K562 (cell line): ENCODE results near the gene CNNM2.
"Not testable (repeated sequence)": the region's sequence is repeated elsewhere in the genome, so short reads cannot be mapped to it uniquely, and the experiment has no call there.

Source experiments
- CCNT2 ChIP-seq: IDR thresholded peaks from 2 replicates; pipeline ENCODE4 v1.6.1; 2011; ENCODE audit warnings: borderline replicate concordance, low read depth, mild to moderate bottlenecking, moderate library complexity, mixed read lengths, low read length; ENCODE audit not compliant: insufficient read length; ENCODE audit errors: extremely low read depth
- CTCF ChIP-seq, 3 experiments: IDR thresholded peaks in 2 of 3; conservative IDR thresholded peaks in 1 of 3; 2 replicates each; pipeline ENCODE4 v1.5.1; 2011 to 2012; ENCODE audit warnings: low read length in 3 of 3, mild to moderate bottlenecking in 3 of 3, control low read depth in 2 of 3, improper control_type of control experiment in 1 of 3, inconsistent platforms in 1 of 3, low read depth in 1 of 3, mixed read lengths in 1 of 3, moderate library complexity in 1 of 3; ENCODE audit not compliant: insufficient read depth in 2 of 3
- E2F6 ChIP-seq, 2 experiments: IDR thresholded peaks; 2 replicates each; pipeline ENCODE4 v1.6.1; 2011; ENCODE audit warnings: borderline replicate concordance in 1 of 2, control low read depth in 1 of 2, low read depth in 1 of 2, low read length in 1 of 2, mild to moderate bottlenecking in 1 of 2, mixed read lengths in 1 of 2, moderate library complexity in 1 of 2; ENCODE audit not compliant: insufficient read depth in 1 of 2, insufficient read length in 1 of 2, poor library complexity in 1 of 2, severe bottlenecking in 1 of 2; ENCODE audit errors: extremely low read depth in 1 of 2
- JUNB ChIP-seq: fragments of 450-650 bp; formaldehyde crosslinking; conservative IDR thresholded peaks from 2 replicates; pipeline ENCODE4 v1.4.0; 2020; ENCODE audit warnings: mild to moderate bottlenecking
- LEF1 ChIP-seq: fragments of 450-650 bp; IDR thresholded peaks from 2 replicates; pipeline ENCODE4 v1.6.1; 2016; ENCODE audit warnings: mild to moderate bottlenecking
- MXI1 ChIP-seq: IDR thresholded peaks from 2 replicates; pipeline ENCODE4 v1.6.1; 2011; ENCODE audit warnings: low read depth, mild to moderate bottlenecking, improper control_type of control experiment, low read length
- NONO ChIP-seq, 2 experiments: fragments of 200-400 bp in 1 of 2; fragments of 450-650 bp in 1 of 2; formaldehyde crosslinking in 1 of 2; IDR thresholded peaks; 2 replicates each; pipeline ENCODE4 v1.6.1; 2017; ENCODE audit warnings: low read depth in 2 of 2, mild to moderate bottlenecking in 2 of 2, moderate library complexity in 2 of 2, low read length in 1 of 2
- POLR2A ChIP-seq: fragments of 450-650 bp; conservative IDR thresholded peaks from 2 replicates; pipeline ENCODE4 v1.6.1; 2016
- SMARCC2 ChIP-seq: fragments of 450-650 bp; IDR thresholded peaks from 2 replicates; pipeline ENCODE4 v1.6.1; 2017; ENCODE audit warnings: antibody characterized with exemption, moderate library complexity, mild to moderate bottlenecking, low read depth
- ZBTB40 ChIP-seq, 2 experiments: fragments of 450-650 bp in 1 of 2; sonication (generic) in 1 of 2; formaldehyde crosslinking in 1 of 2; IDR thresholded peaks; 2 replicates each; pipeline versions ENCODE4 v1.7.1 to v1.9.0; 2016 to 2022; ENCODE audit warnings: inconsistent platforms in 1 of 2, mild to moderate bottlenecking in 1 of 2, missing genetic modification reagents in 1 of 2
- TF ChIP-seq, protein P1 (sequence below): sonication (generic); formaldehyde crosslinking; IDR thresholded peaks from 2 replicates; pipeline ENCODE4 v1.8.1; 2023; ENCODE audit warnings: mild to moderate bottlenecking, missing genetic modification reagents, moderate library complexity
- TF ChIP-seq, protein P2 (sequence below): fragments of 450-650 bp; IDR thresholded peaks from 2 replicates; pipeline ENCODE4 v1.6.1; 2018; ENCODE audit warnings: mild to moderate bottlenecking, low read depth; ENCODE audit not compliant: partially characterized antibody
- TF ChIP-seq, protein P3 (sequence below): IDR thresholded peaks from 2 replicates; pipeline ENCODE4 v1.6.1; 2012; ENCODE audit warnings: low read depth, low read length, improper control_type of control experiment, borderline replicate concordance

DNA sequence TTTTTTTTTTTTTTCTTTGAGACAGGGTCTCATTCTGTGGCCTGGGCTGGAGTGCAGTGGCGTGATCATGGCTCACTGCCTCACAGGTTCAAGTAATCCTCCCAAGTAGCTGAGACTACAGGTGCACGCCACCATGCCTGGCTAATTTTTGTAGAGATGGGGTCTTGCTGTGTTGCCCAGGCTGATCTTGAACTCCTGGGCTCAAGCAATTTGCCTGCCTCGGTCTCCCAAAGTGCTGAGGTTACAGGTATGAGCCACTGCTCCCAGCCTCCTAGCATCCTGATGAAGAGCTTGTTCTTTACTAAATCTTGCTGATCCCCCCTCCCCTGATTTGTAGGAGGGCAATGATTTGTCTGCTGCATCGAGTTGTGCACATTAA is 149.0 kb downstream of the CNNM2 start:
- not testable (repeated sequence) for TF ChIP-seq POLR2A; SMARCC2; CTCF (IDR thresholded peaks at IDR 0.05 in 2 of 3, conservative IDR thresholded peaks at IDR 0.05 in 1 of 3; ENCODE audit: insufficient read depth in 2 of 3, low read depth in 1 of 3, low read length in 3 of 3); E2F6 (IDR thresholded peaks at IDR 0.05; ENCODE audit: borderline replicate concordance in 1 of 2, extremely low read depth in 1 of 2, insufficient read depth in 1 of 2, insufficient read length in 1 of 2, low read depth in 1 of 2, low read length in 1 of 2, poor library complexity in 1 of 2, severe bottlenecking in 1 of 2); NONO (IDR thresholded peaks at IDR 0.05; ENCODE audit: low read depth in 2 of 2, low read length in 1 of 2); MXI1; CCNT2; ZBTB40 (IDR thresholded peaks at IDR 0.05); ZBTB40 (CRISPR knock-in tag; IDR thresholded peaks at IDR 0.05); JUNB (CRISPR knock-in tag); LEF1
- TF ChIP-seq, protein P1, sequence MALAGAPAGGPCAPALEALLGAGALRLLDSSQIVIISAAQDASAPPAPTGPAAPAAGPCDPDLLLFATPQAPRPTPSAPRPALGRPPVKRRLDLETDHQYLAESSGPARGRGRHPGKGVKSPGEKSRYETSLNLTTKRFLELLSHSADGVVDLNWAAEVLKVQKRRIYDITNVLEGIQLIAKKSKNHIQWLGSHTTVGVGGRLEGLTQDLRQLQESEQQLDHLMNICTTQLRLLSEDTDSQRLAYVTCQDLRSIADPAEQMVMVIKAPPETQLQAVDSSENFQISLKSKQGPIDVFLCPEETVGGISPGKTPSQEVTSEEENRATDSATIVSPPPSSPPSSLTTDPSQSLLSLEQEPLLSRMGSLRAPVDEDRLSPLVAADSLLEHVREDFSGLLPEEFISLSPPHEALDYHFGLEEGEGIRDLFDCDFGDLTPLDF (CRISPR knock-in tag) = not testable (repeated sequence)
- TF ChIP-seq, protein P2, sequence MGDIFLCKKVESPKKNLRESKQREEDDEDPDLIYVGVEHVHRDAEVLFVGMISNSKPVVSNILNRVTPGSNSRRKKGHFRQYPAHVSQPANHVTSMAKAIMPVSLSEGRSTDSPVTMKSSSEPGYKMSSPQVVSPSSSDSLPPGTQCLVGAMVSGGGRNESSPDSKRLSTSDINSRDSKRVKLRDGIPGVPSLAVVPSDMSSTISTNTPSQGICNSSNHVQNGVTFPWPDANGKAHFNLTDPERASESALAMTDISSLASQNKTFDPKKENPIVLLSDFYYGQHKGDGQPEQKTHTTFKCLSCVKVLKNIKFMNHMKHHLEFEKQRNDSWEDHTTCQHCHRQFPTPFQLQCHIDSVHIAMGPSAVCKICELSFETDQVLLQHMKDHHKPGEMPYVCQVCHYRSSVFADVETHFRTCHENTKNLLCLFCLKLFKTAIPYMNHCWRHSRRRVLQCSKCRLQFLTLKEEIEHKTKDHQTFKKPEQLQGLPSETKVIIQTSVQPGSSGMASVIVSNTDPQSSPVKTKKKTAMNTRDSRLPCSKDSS = not testable (repeated sequence)
- TF ChIP-seq, protein P3, sequence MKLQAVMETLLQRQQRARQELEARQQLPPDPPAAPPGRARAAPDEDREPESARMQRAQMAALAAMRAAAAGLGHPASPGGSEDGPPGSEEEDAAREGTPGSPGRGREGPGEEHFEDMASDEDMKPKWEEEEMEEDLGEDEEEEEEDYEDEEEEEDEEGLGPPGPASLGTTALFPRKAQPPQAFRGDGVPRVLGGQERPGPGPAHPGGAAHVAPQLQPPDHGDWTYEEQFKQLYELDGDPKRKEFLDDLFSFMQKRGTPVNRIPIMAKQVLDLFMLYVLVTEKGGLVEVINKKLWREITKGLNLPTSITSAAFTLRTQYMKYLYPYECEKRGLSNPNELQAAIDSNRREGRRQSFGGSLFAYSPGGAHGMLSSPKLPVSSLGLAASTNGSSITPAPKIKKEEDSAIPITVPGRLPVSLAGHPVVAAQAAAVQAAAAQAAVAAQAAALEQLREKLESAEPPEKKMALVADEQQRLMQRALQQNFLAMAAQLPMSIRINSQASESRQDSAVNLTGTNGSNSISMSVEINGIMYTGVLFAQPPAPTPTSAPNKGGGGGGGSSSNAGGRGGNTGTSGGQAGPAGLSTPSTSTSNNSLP = not testable (repeated sequence)
